ENCODE measurements around the gene SLCO1B1.

DNA sequence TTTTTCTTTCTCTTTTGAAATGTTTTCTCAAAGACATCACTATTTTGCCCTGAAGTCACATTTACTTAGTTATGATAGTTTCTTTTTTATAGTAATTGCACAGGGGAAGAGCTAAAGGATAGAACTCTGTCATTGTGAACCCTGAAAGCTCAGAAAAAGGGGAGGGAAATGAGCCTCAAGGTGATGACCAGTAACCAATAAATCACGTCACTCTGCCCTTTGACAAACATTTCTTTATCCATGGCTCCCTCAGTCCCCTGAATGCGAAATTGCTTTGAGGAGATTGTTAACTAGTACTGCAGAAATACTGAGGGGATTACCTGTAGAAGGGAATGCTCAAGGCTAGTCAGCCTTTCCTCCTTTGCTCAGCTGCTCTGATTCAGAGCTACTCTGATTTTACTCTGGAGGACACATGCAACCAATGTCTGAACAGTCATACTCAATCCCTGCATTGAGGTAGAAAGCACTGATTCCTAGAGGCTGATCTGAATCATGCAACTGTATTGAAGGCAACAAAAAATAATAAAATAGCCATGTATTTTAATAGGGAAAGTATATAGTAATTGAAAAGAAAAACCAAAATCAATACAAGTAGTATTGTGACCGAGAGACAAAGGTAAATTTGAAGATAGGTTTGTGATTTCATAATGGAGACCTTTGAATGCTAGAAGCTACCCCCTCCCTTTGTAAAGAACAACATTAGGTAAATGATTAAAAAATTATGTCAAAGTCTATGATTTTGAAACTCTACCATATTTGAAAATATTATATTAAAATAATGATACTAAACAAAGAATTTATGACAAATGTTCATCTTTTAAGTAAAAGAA is 24.7 kb downstream of the SLCO1B1 start:
- TF ChIP-seq CTCF (conservative IDR thresholded peaks at IDR 0.05; ENCODE audit: low read length) = no peak
- TF ChIP-seq EZH2phosphoT487 (IDR thresholded peaks at IDR 0.05; ENCODE audit: borderline replicate concordance, low read depth, low read length) = no peak
